Smooth muscle cell (in vitro differentiated cells): Measurements from ENCODE around the gene FAM228A. TPM values are rescaled to one million over a fixed set of nuclear protein-coding genes. Genes with fewer than 3 reads are reported as not detected.

Experiments
- DNase-seq: peaks from one replicate; lab custom pipeline; 2025; ENCODE audit not compliant: unreplicated experiment; lab: John Stamatoyannopoulos, UW
- H2AFZ ChIP-seq: fragments of 200-600 bp; sonication (generic); 2 replicates; pipeline ENCODE4 v1.6.0; 2016; ENCODE audit warnings: antibody characterized with exemption, low read depth, mild to moderate bottlenecking
- H3F3A ChIP-seq: fragments of 200-600 bp; sonication (generic); 2 replicates; pipeline ENCODE4 v1.6.0; 2017; ENCODE audit warnings: antibody characterized with exemption, low read depth
- H3K27ac ChIP-seq: fragments of 200-600 bp; sonication (generic); 2 replicates; pipeline ENCODE4 v1.5.1; 2016; ENCODE audit warnings: low read depth, mild to moderate bottlenecking
- H3K27me3 ChIP-seq: fragments of 200-600 bp; sonication (generic); 2 replicates; pipeline ENCODE4 v1.6.1; 2016; ENCODE audit warnings: low read depth, mild to moderate bottlenecking
- H3K36me3 ChIP-seq: fragments of 200-600 bp; sonication (generic); 2 replicates; pipeline ENCODE4 v1.5.1; 2016; ENCODE audit warnings: low read depth
- H3K4me1 ChIP-seq: fragments of 200-600 bp; sonication (generic); 2 replicates; pipeline ENCODE4 v1.5.1; 2016; ENCODE audit warnings: low read depth
- H3K4me2 ChIP-seq: fragments of 200-600 bp; sonication (generic); 2 replicates; pipeline ENCODE4 v1.6.0; 2016; ENCODE audit warnings: mild to moderate bottlenecking
- H3K4me3 ChIP-seq: fragments of 200-600 bp; sonication (generic); 2 replicates; pipeline ENCODE4 v1.5.1; 2016; ENCODE audit warnings: mild to moderate bottlenecking
- H3K79me2 ChIP-seq: fragments of 200-600 bp; sonication (generic); 2 replicates; pipeline ENCODE4 v1.6.0; 2016; ENCODE audit warnings: low read depth, mild to moderate bottlenecking
- H3K9ac ChIP-seq: fragments of 200-600 bp; sonication (generic); 2 replicates; pipeline ENCODE4 v1.6.0; 2016; ENCODE audit warnings: low read depth
- H3K9me3 ChIP-seq: fragments of 200-600 bp; sonication (generic); replicated peaks from 2 replicates; pipeline ENCODE4 v1.5.1; 2016; ENCODE audit warnings: low read depth
- H4K20me1 ChIP-seq: fragments of 200-600 bp; sonication (generic); 2 replicates; pipeline ENCODE4 v1.6.0; 2016; ENCODE audit warnings: low read depth
- CTCF ChIP-seq: fragments of 200-600 bp; sonication (generic); IDR thresholded peaks from 2 replicates; pipeline ENCODE4 v1.5.1; 2017; ENCODE audit warnings: borderline replicate concordance, mild to moderate bottlenecking, antibody characterized with exemption; ENCODE audit not compliant: insufficient read depth, poor library complexity, severe bottlenecking
- WGBS: methylation state at CpG from one replicate; pipeline ENCODE4 v1.1.7; 2016; ENCODE audit warnings: low lambda C conversion rate; 5-methylcytosine and 5-hydroxymethylcytosine counted together
- polyA plus RNA-seq: library from polyadenylated mRNA; unstranded; fragments of >200 nt; fragmentation: Nextera tagmentation; extraction: Ambion mirVana; gene quantifications from 2 replicates; pipeline ENCODE4 v1.2.1, GENCODE V29; 2016
- total RNA-seq: library from RNA; depleted of rRNA; stranded (reverse); fragments of >200 nt; gene quantifications from 2 replicates; pipeline ENCODE4 v1.2.3, GENCODE V29; 2014

The FAM228A gene
- total and polyA plus RNA-seq, 2 experiments from 2014 or later = 0.57 TPM; not detected in 1

- Histone ChIP-seq H3K79me2 (no peaks in the 10 kb centered on the region), H4K20me1 (no peaks in the 10 kb centered on the region), H3F3A (no peaks in the 10 kb centered on the region), H3K36me3 (peaks cover 5% of the 10 kb centered on the region), H3K4me3 (no peak overlapping the region), H3K4me2 (no peak overlapping the region), H3K27me3 (no peaks in the 10 kb centered on the region), H3K9ac (no peak overlapping the region), H3K4me1 (no peaks in the 10 kb centered on the region), H3K9me3 (no peaks in the 10 kb centered on the region), H2AFZ (no peak overlapping the region), H3K27ac (no peak overlapping the region)
- 98% methylated on average over 4 of the region's 4 CpGs for WGBS
- DNase-seq = no peak
- TF ChIP-seq CTCF = no peak
These were observed 15.1 kb upstream of the FAM228A start for GRCh38 chr2:24159708-24160107.

- Histone ChIP-seq H4K20me1 (no peaks in the 10 kb centered on the region), H3K36me3 (peaks cover 5% of the 10 kb centered on the region), H3K4me3 (no peak overlapping the region), H3K4me2 (no peak overlapping the region), H3K9me3 (no peaks in the 10 kb centered on the region), H3K27me3 (no peaks in the 10 kb centered on the region), H3K9ac (no peak overlapping the region), H3K4me1 (no peaks in the 10 kb centered on the region), H3K79me2 (no peaks in the 10 kb centered on the region), H3K27ac (no peak overlapping the region), H2AFZ (no peak overlapping the region), H3F3A (no peaks in the 10 kb centered on the region)
- no peak for TF ChIP-seq CTCF
- DNase-seq = no peak
These were observed 14.1 kb upstream of the FAM228A start for GRCh38 chr2:24160761-24161160.

- no peak overlapping the region for H2AFZ ChIP-seq
- TF ChIP-seq CTCF = no peak
- no peaks in the 10 kb centered on the region for H3K27me3 ChIP-seq
- H3K4me1 ChIP-seq = no peaks in the 10 kb centered on the region
- H3K79me2 ChIP-seq = no peaks in the 10 kb centered on the region
- no peak overlapping the region for H3K9ac ChIP-seq
- H3K9me3 ChIP-seq = no peaks in the 10 kb centered on the region
- H3K4me3 ChIP-seq = no peak overlapping the region
- H3K36me3 ChIP-seq = peaks cover 5% of the 10 kb centered on the region
- H3K4me2 ChIP-seq = no peak overlapping the region
- WGBS = 96% methylated on average over 1 of the region's 1 CpG
- no peaks in the 10 kb centered on the region for H4K20me1 ChIP-seq
- no peak overlapping the region for H3K27ac ChIP-seq
- no peak for DNase-seq
- no peaks in the 10 kb centered on the region for H3F3A ChIP-seq
These were observed 12.4 kb upstream of the FAM228A start for GRCh38 chr2:24162494-24162893.

- H3K27ac ChIP-seq = no peak overlapping the region
- H3K79me2 ChIP-seq = no peaks in the 10 kb centered on the region
- peaks cover 5% of the 10 kb centered on the region for H3K36me3 ChIP-seq
- no peak overlapping the region for H3K9ac ChIP-seq
- no peaks in the 10 kb centered on the region for H4K20me1 ChIP-seq
- no peak overlapping the region for H3K4me3 ChIP-seq
- no peak overlapping the region for H3K4me2 ChIP-seq
- H3K27me3 ChIP-seq = no peaks in the 10 kb centered on the region
- H2AFZ ChIP-seq = no peak overlapping the region
- no peak for DNase-seq
- no peak for TF ChIP-seq CTCF
- 62% methylated on average over 3 of the region's 3 CpGs for WGBS
- no peaks in the 10 kb centered on the region for H3K9me3 ChIP-seq
- H3F3A ChIP-seq = no peaks in the 10 kb centered on the region
- no peaks in the 10 kb centered on the region for H3K4me1 ChIP-seq
These were observed 11.7 kb upstream of the FAM228A start for GRCh38 chr2:24163186-24163585.
